Smooth muscle cell (in vitro differentiated cells): ENCODE data around the gene JAK3. TPM values are rescaled to one million over a fixed set of nuclear protein-coding genes. Genes with fewer than 3 reads are reported as not detected.

Source experiments
- DNase-seq: peaks from one replicate; lab custom pipeline; 2025; ENCODE audit not compliant: unreplicated experiment; lab: John Stamatoyannopoulos, UW
- H2AFZ ChIP-seq: fragments of 200-600 bp; sonication (generic); 2 replicates; pipeline ENCODE4 v1.6.0; 2016; ENCODE audit warnings: antibody characterized with exemption, low read depth, mild to moderate bottlenecking
- H3F3A ChIP-seq: fragments of 200-600 bp; sonication (generic); 2 replicates; pipeline ENCODE4 v1.6.0; 2017; ENCODE audit warnings: antibody characterized with exemption, low read depth
- H3K27ac ChIP-seq: fragments of 200-600 bp; sonication (generic); 2 replicates; pipeline ENCODE4 v1.5.1; 2016; ENCODE audit warnings: low read depth, mild to moderate bottlenecking
- H3K27me3 ChIP-seq: fragments of 200-600 bp; sonication (generic); 2 replicates; pipeline ENCODE4 v1.6.1; 2016; ENCODE audit warnings: low read depth, mild to moderate bottlenecking
- H3K36me3 ChIP-seq: fragments of 200-600 bp; sonication (generic); 2 replicates; pipeline ENCODE4 v1.5.1; 2016; ENCODE audit warnings: low read depth
- H3K4me1 ChIP-seq: fragments of 200-600 bp; sonication (generic); 2 replicates; pipeline ENCODE4 v1.5.1; 2016; ENCODE audit warnings: low read depth
- H3K4me2 ChIP-seq: fragments of 200-600 bp; sonication (generic); 2 replicates; pipeline ENCODE4 v1.6.0; 2016; ENCODE audit warnings: mild to moderate bottlenecking
- H3K4me3 ChIP-seq: fragments of 200-600 bp; sonication (generic); 2 replicates; pipeline ENCODE4 v1.5.1; 2016; ENCODE audit warnings: mild to moderate bottlenecking
- H3K79me2 ChIP-seq: fragments of 200-600 bp; sonication (generic); 2 replicates; pipeline ENCODE4 v1.6.0; 2016; ENCODE audit warnings: low read depth, mild to moderate bottlenecking
- H3K9ac ChIP-seq: fragments of 200-600 bp; sonication (generic); 2 replicates; pipeline ENCODE4 v1.6.0; 2016; ENCODE audit warnings: low read depth
- H3K9me3 ChIP-seq: fragments of 200-600 bp; sonication (generic); replicated peaks from 2 replicates; pipeline ENCODE4 v1.5.1; 2016; ENCODE audit warnings: low read depth
- H4K20me1 ChIP-seq: fragments of 200-600 bp; sonication (generic); 2 replicates; pipeline ENCODE4 v1.6.0; 2016; ENCODE audit warnings: low read depth
- WGBS: methylation state at CpG from one replicate; pipeline ENCODE4 v1.1.7; 2016; ENCODE audit warnings: low lambda C conversion rate; 5-methylcytosine and 5-hydroxymethylcytosine counted together
- polyA plus RNA-seq: library from polyadenylated mRNA; unstranded; fragments of >200 nt; fragmentation: Nextera tagmentation; extraction: Ambion mirVana; gene quantifications from 2 replicates; pipeline ENCODE4 v1.2.1, GENCODE V29; 2016
- total RNA-seq: library from RNA; depleted of rRNA; stranded (reverse); fragments of >200 nt; gene quantifications from 2 replicates; pipeline ENCODE4 v1.2.3, GENCODE V29; 2014
- TF ChIP-seq, protein P1 (sequence below): fragments of 200-600 bp; sonication (generic); IDR thresholded peaks from 2 replicates; pipeline ENCODE4 v1.5.1; 2017; ENCODE audit warnings: borderline replicate concordance, mild to moderate bottlenecking, antibody characterized with exemption; ENCODE audit not compliant: insufficient read depth, poor library complexity, severe bottlenecking

Gene JAK3
- total and polyA plus RNA-seq, 2 experiments from 2014 or later, result 8.8 to 10.7 TPM

DNA sequence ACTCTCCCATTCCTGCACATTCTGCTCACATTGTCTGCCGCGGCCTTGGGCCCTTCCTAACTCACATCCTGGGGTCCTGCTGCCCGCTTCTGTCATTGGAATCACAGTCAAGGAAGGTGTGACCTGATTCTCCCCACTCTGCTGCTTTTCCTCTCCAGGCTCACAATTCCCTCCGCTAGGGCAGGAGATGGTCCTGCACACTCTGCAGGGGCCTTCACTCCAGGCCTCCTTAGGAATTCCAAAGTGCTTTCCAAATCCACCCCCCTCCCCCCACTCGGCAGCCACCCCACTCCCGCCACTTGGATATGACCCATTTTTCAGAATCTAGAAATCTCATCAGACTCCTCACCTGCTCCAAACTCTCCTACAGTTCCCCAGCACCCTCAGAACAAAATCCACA, 20.9 kb upstream of the JAK3 start:
- Histone ChIP-seq H3K27ac (no peak overlapping the region), H3K27me3 (peaks cover 45% of the 10 kb centered on the region), H2AFZ (no peak overlapping the region), H3K9me3 (no peaks in the 10 kb centered on the region), H3K4me2 (no peak overlapping the region), H4K20me1 (peaks cover 17% of the 10 kb centered on the region), H3K79me2 (no peaks in the 10 kb centered on the region), H3K4me1 (no peaks in the 10 kb centered on the region), H3K9ac (no peak overlapping the region), H3K4me3 (no peak overlapping the region), H3F3A (peaks cover 18% of the 10 kb centered on the region), H3K36me3 (no peaks in the 10 kb centered on the region)
- WGBS, result 59% methylated on average over 6 of the region's 6 CpGs
- DNase-seq, result no peak
- TF ChIP-seq, protein P1, sequence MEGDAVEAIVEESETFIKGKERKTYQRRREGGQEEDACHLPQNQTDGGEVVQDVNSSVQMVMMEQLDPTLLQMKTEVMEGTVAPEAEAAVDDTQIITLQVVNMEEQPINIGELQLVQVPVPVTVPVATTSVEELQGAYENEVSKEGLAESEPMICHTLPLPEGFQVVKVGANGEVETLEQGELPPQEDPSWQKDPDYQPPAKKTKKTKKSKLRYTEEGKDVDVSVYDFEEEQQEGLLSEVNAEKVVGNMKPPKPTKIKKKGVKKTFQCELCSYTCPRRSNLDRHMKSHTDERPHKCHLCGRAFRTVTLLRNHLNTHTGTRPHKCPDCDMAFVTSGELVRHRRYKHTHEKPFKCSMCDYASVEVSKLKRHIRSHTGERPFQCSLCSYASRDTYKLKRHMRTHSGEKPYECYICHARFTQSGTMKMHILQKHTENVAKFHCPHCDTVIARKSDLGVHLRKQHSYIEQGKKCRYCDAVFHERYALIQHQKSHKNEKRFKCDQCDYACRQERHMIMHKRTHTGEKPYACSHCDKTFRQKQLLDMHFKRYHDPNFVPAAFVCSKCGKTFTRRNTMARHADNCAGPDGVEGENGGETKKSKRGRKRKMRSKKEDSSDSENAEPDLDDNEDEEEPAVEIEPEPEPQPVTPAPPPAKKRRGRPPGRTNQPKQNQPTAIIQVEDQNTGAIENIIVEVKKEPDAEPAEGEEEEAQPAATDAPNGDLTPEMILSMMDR, result no peak

GRCh38 chr19:17866964-17867486, 19.2 kb upstream of the JAK3 start:
- H3K4me2 ChIP-seq, result no peak overlapping the region
- 86% methylated on average over 11 of the region's 11 CpGs for WGBS
- H3K36me3 ChIP-seq, result no peaks in the 10 kb centered on the region
- no peak overlapping the region for H2AFZ ChIP-seq
- DNase-seq, result no peak
- H4K20me1 ChIP-seq, result peaks cover 34% of the 10 kb centered on the region
- H3K4me1 ChIP-seq, result no peaks in the 10 kb centered on the region
- H3K9me3 ChIP-seq, result no peaks in the 10 kb centered on the region
- H3K79me2 ChIP-seq, result peaks cover 7% of the 10 kb centered on the region
- H3K4me3 ChIP-seq, result no peak overlapping the region
- H3F3A ChIP-seq, result peaks cover 24% of the 10 kb centered on the region
- H3K27me3 ChIP-seq, result peaks cover 30% of the 10 kb centered on the region
- TF ChIP-seq, protein P1, result no peak
- no peak overlapping the region for H3K27ac ChIP-seq
- no peak overlapping the region for H3K9ac ChIP-seq

DNA sequence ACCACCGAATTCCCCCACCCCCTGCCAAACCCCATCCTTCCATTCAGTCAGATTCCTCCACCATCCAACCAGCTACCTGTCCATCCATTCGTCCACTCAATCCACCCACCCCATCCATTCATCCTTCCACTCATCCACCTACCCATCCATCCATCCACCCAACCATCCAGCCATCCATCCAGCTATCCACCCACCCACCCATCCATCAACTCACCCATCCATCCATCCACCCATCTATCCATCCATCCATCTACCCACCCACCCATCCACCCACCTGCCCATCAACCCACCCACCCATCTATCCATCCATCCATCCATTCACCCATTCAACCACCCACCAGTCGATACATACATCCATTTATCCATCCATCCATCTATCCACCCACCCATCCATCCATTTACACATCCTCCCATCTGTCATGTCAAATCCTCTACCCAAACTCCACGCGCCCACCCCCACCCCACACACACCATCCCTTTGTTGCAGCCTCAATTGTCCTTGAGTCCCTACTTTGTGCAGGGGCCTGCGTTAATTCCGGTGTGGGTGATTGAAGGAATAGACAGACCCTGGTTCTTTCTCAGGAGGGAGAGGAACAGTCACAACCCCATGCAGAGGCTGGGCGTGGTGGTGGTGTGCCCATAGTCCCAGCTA, 18.7 kb upstream of the JAK3 start:
- Histone ChIP-seq H4K20me1 (peaks cover 40% of the 10 kb centered on the region), H3F3A (peaks cover 24% of the 10 kb centered on the region), H3K4me2 (no peak overlapping the region), H3K4me3 (no peak overlapping the region), H3K9ac (no peak overlapping the region), H3K27ac (no peak overlapping the region), H3K36me3 (no peaks in the 10 kb centered on the region), H3K9me3 (no peaks in the 10 kb centered on the region), H3K79me2 (peaks cover 12% of the 10 kb centered on the region), H3K4me1 (peaks cover 3% of the 10 kb centered on the region), H3K27me3 (peaks cover 24% of the 10 kb centered on the region), H2AFZ (no peak overlapping the region)
- WGBS, result 97% methylated on average over 7 of the region's 8 CpGs
- DNase-seq, result no peak
- TF ChIP-seq, protein P1, result no peak
